Pancreas (tissue), 10 donors: ENCODE results near the gene GOLGA8N. TPM values are rescaled to one million over a fixed set of nuclear protein-coding genes. Genes with fewer than 3 reads are reported as not detected.
"Not testable (repeated sequence)": the region's sequence is repeated elsewhere in the genome, so short reads cannot be mapped to it uniquely, and the experiment has no call there.

Experiments
- ATAC-seq, 4 donors: fragments of 200-7000 bp; cut with Tn5 transposase; one replicate each; pipeline versions ENCODE4 v1.8.0 to v1.9.1; 2020; ENCODE audit warnings: mild to moderate bottlenecking in 4 of 4, moderate library complexity in 4 of 4
- DNase-seq, 6 donors: peaks; one replicate each; pipeline ENCODE4 v3.0.0-alpha.2; 2020
- FAIRE-seq: peaks from 2 replicates; lab custom pipeline; 2012; peaks lifted over from hg19 to GRCh38; lab: Jason Lieb, UNC
- H3K27ac ChIP-seq, 4 donors: fragments of 200-600 bp; sonication (generic); 1 replicate in 3 of 4; 2 replicates in 1 of 4; pipeline versions ENCODE4 v1.5.0 to v1.8.0; 2020
- H3K27me3 ChIP-seq, 4 donors: fragments of 200-600 bp; one replicate each; pipeline ENCODE4 v1.8.0; 2021
- H3K36me3 ChIP-seq, 3 donors: fragments of 200-600 bp; sonication (generic) in 1 of 3; one replicate each; pipeline versions ENCODE4 v1.5.0 to v1.8.0; 2020 to 2021
- H3K4me1 ChIP-seq, 3 donors: fragments of 200-600 bp; one replicate each; pipeline ENCODE4 v1.8.0; 2021
- H3K4me3 ChIP-seq, 4 donors: fragments of 200-600 bp; sonication (generic) in 2 of 4; one replicate each; pipeline versions ENCODE4 v1.5.0 to v1.8.0; 2020 to 2021
- H3K9me3 ChIP-seq, 4 donors: fragments of 200-600 bp; one replicate each; pipeline ENCODE4 v1.8.0; 2021
- CTCF ChIP-seq, 4 donors: fragments of 200-600 bp; sonication (generic) in 3 of 4; IDR thresholded peaks; one replicate each; pipeline versions ENCODE4 v1.5.0 to v1.8.0; 2021; ENCODE audit warnings: antibody characterized with exemption in 4 of 4
- WGBS, 2 donors: extraction: QIAGEN DNeasy Blood & Tissue Kit; methylation state at CpG; one replicate each; pipeline ENCODE4 v1.1.7; 2013; 5-methylcytosine and 5-hydroxymethylcytosine counted together
- intact Hi-C, 3 donors: fragments of 100-400 bp; cut with DNase I; formaldehyde crosslinking; loops; one replicate each; pipeline versions ENCODE4 v1.11.1 to v1.14.2; 2022
- polyA plus RNA-seq, 2 donors: library from polyadenylated mRNA; stranded (reverse); fragments of 200-250 nt; gene quantifications; one replicate each; pipeline ENCODE4 v1.2.3, GENCODE V29; 2013
- total RNA-seq, 6 donors: library from RNA; stranded (reverse); fragmentation: NEBNext Ultra II Directional in 4 of 6; extraction: Animal tissue kit (Norgen Biotek cat#: 25700) in 4 of 6; gene quantifications; one replicate each; pipeline versions ENCODE4 v1.2.1 to v1.2.4, GENCODE V29; 2021 to 2023
- donor health status: healthy with polysubstance abuse.
- donor health status: DM: no; HTN: no; CAD: no; lungs with moderate emphysema.
- donor health status: DM: no; HTN: no; CAD: no.
- donor health status: control.
- donor health status: control.
- donor health status: Bipolar disorder and iron deficiency.
- donor health status: DM: yes; HTN: yes; CAD: no.
- donor health status: DM: no; HTN: no; CAD: no.
- donor health status: DM: no; HTN: no; CAD: no.
- donor health status: DM: yes; HTN: yes; CAD: no.

The GOLGA8N gene
- total and polyA plus RNA-seq, 8 donors: 15.9 to 31.1 (median 18.8) TPM

GRCh38 chr15:32610719-32611118 lies 17.5 kb downstream of the GOLGA8N start:
- H3K36me3 ChIP-seq, H3K27me3 ChIP-seq, H3K4me1 ChIP-seq, H3K9me3 ChIP-seq, H3K4me3 ChIP-seq, H3K27ac ChIP-seq, DNase-seq, intact Hi-C loops: not testable (repeated sequence)
- TF ChIP-seq CTCF (IDR thresholded peaks at IDR 0.05): peak in 1 of 4 donors; percentile 19
- WGBS, 2 donors: 0 to 3% methylated on average over 2 of the region's 3 CpGs
- ATAC-seq (peak; percentile 23 to 49 (median 42)), FAIRE-seq (peak; percentile 53)

- peak overlapping the region in 3 of 4 donors; percentile 39 to 83 (median 78) for H3K27ac ChIP-seq
- H3K9me3 ChIP-seq, H3K36me3 ChIP-seq, H3K27me3 ChIP-seq, intact Hi-C loops, H3K4me1 ChIP-seq, FAIRE-seq: not testable (repeated sequence)
- H3K4me3 ChIP-seq: peak overlapping the region; percentile 8 to 55 (median 26)
- WGBS, 2 donors: 0% methylated on average over 6 to 11 of the region's 16 CpGs
- DNase-seq (peak in 2 of 6 donors; percentile 46 to 61), ATAC-seq (peak; percentile 68 to 78 (median 74))
Observed at GRCh38 chr15:32614712-32615050, 21.4 kb downstream of the GOLGA8N start.

GRCh38 chr15:32615051-32615870 lies 22.0 kb downstream of the GOLGA8N start, which contains the start of gene ARHGAP11A:
TSS of gene ARHGAP11A (plus strand) at chr15:32615504. CDS start at chr15:32616212, 708 bp downstream.
- FAIRE-seq, H3K4me1 ChIP-seq, intact Hi-C loops, H3K27me3 ChIP-seq, H3K36me3 ChIP-seq, H3K9me3 ChIP-seq: not testable (repeated sequence)
- H3K4me3 ChIP-seq: peak within 1 kb of the TSS; percentile 8 to 55 (median 26)
- peak; percentile 66 to 85 (median 71) for DNase-seq
- peak; percentile 87 to 93 (median 89) for ATAC-seq
- 0% methylated on average over 22 to 32 of the region's 43 CpGs for WGBS, 2 donors
- peak within 1 kb of the TSS in 3 of 4 donors; percentile 39 to 83 (median 81) for H3K27ac ChIP-seq

GRCh38 chr15:32615871-32616426 lies 22.7 kb downstream of the GOLGA8N start:
- ATAC-seq, H3K36me3 ChIP-seq, H3K4me1 ChIP-seq, intact Hi-C loops, FAIRE-seq, H3K27ac ChIP-seq, DNase-seq, H3K9me3 ChIP-seq, H3K27me3 ChIP-seq: not testable (repeated sequence)
- peak overlapping the region; percentile 8 to 55 (median 26) for H3K4me3 ChIP-seq
- 1 to 2% methylated on average over 14 to 18 of the region's 24 CpGs for WGBS, 2 donors

GRCh38 chr15:32636410-32636809 lies 43.2 kb downstream of the GOLGA8N start:
- no peak for FAIRE-seq
- Histone ChIP-seq H3K4me3 (no peak overlapping the region), H3K27me3 (no peaks in the 10 kb centered on the region), H3K4me1 (no peaks in the 10 kb centered on the region), H3K27ac (no peak overlapping the region), H3K9me3 (no peaks in the 10 kb centered on the region), H3K36me3 (no peaks in the 10 kb centered on the region)
- intact Hi-C loops: no loop called here
- no peak for DNase-seq
- WGBS, 2 donors: 82 to 87% methylated on average over 3 of the region's 3 CpGs
- no peak for TF ChIP-seq CTCF (IDR thresholded peaks at IDR 0.05)
- ATAC-seq: no peak

- no peak for FAIRE-seq
Observed at GRCh38 chr15:32636908-32637567, 43.8 kb downstream of the GOLGA8N start.

More at GRCh38 chr15:32636908-32637567, 43.8 kb downstream of the GOLGA8N start:
- WGBS, 2 donors: 96 to 98% methylated on average over 8 of the region's 8 CpGs
- H3K27ac ChIP-seq: no peak overlapping the region
- no peaks in the 10 kb centered on the region for H3K27me3 ChIP-seq
- DNase-seq (no peak), ATAC-seq (no peak)
- intact Hi-C loops: no loop called here
- H3K4me3 ChIP-seq: no peak overlapping the region
- no peaks in the 10 kb centered on the region for H3K9me3 ChIP-seq
- no peaks in the 10 kb centered on the region for H3K36me3 ChIP-seq
- no peaks in the 10 kb centered on the region for H3K4me1 ChIP-seq
- TF ChIP-seq CTCF (IDR thresholded peaks at IDR 0.05): no peak
